ENCODE data around the gene NFE2L3.

GRCh38 chr7:26188206-26188956 lies 36.4 kb downstream of the NFE2L3 start:
- TF ChIP-seq CTCF (IDR thresholded peaks at IDR 0.05) (no peak), POLR2AphosphoS5 (IDR thresholded peaks at IDR 0.05) (no peak), POLR2A (IDR thresholded peaks at IDR 0.05) (no peak)

Measured in suprapubic skin (tissue), 4 donors.